Right forelimb (tissue), 1 donor: ENCODE measurements around the gene PJA1.

ENCODE experiments used
- DNase-seq: peaks from one replicate; pipeline ENCODE4 v3.0.0-alpha.2; 2018

PJA1 gene, protein sequence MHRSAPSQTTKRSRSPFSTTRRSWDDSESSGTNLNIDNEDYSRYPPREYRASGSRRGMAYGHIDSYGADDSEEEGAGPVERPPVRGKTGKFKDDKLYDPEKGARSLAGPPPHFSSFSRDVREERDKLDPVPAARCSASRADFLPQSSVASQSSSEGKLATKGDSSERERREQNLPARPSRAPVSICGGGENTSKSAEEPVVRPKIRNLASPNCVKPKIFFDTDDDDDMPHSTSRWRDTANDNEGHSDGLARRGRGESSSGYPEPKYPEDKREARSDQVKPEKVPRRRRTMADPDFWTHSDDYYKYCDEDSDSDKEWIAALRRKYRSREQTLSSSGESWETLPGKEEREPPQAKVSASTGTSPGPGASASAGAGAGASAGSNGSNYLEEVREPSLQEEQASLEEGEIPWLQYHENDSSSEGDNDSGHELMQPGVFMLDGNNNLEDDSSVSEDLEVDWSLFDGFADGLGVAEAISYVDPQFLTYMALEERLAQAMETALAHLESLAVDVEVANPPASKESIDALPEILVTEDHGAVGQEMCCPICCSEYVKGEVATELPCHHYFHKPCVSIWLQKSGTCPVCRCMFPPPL

GRCh38 chrX:69165087-69165651, at the start of gene PJA1:
Gene PJA1, minus strand, starts transcription at chrX:69165453. Its CDS starts 2,380 bp downstream, at chrX:69163073.
- DNase-seq = peak; percentile 83

GRCh38 chrX:69214463-69214862, 49.2 kb upstream of the PJA1 start:
- no peak for DNase-seq

- DNase-seq = no peak
Observed at GRCh38 chrX:69211701-69212100, 46.4 kb upstream of the PJA1 start.

DNA sequence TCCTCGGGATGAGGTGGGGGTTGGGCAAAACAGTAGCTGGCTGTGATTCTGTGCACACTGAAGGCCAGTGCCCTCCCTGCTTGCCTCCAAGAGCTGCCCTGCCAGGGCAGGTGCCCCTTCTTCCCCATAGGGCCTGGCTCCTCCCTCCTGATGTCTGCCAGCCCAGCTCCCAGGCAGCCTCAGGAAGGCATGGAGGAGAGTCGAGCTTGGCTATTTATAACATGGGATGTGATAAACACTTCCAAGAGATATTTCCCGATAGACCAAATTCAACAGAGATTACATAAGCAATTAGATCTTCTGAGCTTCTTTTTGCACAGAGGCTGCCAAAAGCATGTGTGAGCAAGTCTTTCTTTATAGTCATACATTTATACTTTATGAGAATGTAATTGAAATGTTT, 45.3 kb upstream of the PJA1 start:
- no peak for DNase-seq

DNA sequence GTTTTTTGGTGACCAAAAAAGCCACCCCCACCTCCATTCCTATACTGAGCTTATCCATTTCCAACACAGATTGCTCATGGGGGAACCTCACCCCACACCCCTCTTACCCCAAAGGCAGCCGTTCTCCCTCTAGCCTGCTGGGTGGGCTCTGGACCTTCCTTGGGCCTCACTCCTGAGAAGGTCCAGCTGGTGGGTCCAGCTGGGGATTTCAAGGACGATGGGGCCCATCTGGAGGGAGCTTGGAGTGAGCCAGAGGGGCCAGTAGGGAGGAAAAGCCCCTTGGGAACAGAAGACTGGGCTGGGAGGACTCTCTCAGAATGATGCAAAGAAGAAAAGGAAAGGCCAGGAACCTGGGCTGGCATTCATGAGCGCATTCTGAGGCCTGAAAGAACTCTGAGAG, 42.0 kb upstream of the PJA1 start:
- no peak for DNase-seq

DNA sequence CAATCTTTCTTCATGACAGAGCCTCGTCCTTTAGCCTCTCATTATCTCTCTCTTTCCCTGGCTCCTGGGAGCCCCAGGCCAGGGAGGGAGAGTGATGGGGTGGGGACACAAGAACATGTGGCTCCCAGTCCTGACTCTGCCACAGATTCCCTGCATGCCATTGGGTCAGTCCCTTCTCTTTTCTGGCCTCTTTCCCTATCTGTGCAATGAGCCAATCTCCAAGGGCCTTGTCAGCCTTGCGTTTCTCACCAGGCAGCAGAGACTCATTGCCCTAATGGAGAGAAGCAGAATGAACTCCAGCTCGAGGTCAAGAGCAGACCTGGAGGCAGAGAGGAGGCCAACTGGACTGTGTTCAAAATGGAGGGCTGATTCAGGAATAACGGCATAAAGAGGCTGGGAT, 38.4 kb upstream of the PJA1 start:
- no peak for DNase-seq

- no peak for DNase-seq
Observed at GRCh38 chrX:69197690-69198089, 32.4 kb upstream of the PJA1 start.

- DNase-seq = no peak
Observed at GRCh38 chrX:69196666-69197065, 31.4 kb upstream of the PJA1 start.

GRCh38 chrX:69195810-69196209, 30.6 kb upstream of the PJA1 start:
- DNase-seq = no peak

DNA sequence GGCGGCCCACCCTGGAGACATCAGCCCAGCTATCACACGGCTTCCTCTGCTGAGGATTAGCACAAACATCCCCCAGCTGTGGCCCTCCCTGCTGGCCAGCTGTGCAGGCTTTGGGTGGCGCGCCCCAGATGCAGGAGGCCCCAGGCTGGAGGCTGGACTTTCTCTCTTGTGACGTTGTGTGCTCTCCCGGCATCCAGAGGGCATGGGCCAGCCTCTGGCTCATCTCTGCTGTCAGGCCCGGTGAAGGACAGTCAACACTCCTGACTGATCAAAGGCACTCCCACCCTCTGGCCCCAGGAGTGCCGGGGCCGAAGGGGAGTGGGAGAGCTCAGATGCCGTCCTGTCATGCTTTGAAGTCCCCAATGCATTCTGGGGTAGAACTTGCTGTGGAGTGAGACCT, 29.9 kb upstream of the PJA1 start:
- no peak for DNase-seq

- DNase-seq = no peak
Observed at GRCh38 chrX:69192603-69193002, 27.4 kb upstream of the PJA1 start.

DNA sequence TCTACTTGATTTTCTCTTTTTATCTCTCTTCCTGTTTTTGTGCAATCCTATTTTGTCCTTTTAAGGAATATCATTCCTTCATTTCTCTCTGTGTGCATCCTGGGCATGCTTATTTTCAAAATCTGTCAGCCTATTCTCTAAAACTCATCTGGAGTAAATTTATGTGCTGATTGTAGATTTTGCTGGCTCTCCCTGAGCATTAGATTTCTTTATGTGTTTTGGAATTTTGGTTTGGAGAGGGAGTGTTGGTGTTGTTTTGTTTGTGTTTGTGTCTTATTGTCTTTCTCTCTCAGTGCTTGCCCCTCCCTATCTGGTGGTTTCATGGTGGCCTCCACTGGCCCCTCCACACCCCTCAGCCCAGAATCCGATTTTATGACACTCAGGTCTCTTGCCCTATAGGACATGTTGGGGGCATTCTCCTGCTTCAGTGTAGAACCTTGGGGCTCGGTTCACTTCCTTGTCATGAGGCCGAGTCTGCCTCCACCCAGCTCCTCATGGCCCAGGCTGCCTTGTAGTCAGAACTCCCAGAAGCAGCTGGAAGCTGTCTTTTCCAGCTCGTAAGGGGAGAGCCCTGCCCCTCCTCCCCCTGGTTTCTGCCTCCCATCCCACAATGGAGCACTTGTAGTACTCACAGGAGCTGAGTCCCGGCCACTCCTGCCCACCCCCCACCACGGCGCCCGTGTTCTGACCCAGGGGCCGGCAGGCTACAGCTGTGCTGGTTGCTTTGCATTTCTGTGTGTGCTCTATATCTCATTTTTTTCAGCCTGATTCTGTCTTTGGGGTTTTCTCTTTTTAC, 24.5 kb upstream of the PJA1 start:
- DNase-seq = peak; percentile 52

DNA sequence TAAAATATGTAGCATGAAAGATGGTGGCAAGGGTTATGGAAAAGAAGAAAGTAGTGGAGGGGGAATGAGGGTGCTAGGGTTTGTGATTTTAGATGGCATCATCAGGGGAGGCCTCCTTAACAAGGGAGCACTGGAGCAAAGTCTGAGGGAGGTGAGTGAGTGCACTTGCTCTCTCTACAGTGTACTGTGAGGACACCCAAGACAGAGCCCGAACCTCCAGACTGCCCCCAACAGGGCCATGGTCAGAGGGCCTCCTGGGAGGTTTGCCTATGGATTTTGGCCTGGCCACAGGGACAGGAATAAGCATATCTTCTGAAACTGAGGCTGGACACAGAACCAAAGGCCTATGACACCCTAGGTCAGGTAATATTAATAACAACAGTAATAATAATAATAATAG, 21.4 kb upstream of the PJA1 start:
- DNase-seq = no peak

DNA sequence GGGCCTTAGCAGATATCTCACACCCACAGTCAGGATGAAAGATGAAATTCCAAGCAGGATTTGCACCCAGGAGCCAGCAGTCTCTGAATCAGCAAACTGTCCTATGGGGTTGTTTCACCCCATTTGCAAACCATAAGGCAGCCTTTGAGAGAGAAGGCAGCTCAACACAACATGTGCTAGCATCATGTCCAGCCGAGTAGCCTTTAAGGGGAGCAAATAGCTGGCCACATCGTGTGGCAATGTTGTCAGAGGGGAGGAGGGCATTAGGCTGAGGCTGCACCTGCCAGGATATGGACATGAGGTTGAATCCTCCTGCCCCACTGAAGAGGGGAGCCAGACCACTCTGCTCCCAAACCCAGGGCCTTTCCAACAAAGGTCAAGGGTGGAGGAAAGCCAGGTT, 20.6 kb upstream of the PJA1 start:
- DNase-seq = no peak

- no peak for DNase-seq
Observed at GRCh38 chrX:69185141-69185540, 19.9 kb upstream of the PJA1 start.

DNA sequence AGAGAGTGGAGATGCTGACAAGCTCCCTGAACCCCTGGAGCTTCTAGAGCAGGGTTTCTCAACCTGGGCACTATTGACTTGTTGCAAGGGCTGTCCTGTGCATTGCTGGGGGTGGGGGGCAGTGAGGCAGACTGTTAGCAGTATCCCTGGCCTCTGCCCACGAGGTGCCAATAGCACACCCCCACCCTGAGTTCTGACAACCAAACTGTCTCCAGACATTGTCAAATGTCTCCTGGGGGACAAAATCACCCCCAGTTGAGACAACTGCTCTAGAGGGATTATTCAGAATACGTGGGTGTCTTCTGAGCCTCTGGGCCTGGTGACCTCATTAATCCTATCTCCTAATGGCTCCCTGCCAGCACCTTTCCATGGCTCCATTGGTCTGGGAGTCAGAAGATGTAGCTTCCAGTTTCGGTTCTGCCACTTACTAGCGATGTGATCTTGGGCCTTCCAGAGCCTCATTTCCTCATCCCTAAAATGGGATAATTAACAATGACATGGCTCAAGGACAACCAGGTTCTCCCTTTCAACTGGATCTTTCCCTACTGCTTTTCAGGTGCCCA, 17.6 kb upstream of the PJA1 start:
- DNase-seq = no peak

DNA sequence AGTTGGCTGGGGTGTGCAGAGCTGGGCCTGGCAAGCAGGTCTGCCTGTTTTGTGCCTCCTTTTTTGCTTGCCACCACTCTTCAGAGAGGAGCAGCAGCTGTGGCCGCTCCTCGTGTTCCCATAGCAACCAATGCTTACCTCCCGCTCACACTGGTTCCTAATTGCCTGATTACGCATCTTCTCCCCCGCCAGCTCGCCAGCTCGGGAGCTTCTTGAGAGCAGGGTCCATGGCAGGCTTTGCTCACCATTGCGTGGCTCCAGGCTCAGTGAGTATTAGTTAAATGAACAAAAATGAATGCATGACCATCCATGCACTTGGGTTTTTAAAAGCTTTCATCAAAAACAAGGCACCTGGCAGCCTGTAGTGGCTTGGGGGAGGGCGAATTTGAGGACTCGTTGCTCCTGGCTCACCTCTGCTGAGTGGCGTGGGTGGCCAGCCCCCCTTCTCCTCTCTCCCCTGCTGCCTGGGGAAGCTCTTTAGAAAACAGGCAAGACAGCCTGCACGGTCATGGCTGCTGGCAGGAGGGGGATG, 14.2 kb upstream of the PJA1 start:
- no peak for DNase-seq

DNA sequence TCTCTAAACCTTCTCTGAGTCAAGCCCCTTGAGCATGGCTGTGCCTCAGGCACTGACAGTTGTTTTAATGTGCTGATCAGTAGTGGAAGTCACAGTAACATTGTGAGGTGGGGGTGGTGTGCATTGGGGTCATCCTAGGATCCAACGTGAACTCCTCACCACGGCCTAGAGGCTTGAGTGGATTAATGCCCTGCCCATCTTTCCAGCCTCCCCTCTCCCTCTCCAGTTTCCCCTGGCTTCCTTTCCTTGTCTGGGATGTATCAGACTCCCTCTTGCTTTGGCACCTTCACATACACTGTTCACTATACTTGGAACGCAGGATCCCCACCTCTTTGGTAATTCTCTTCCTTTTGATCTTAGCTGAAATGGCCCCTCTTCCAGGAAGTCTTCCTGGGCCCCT, 13.3 kb upstream of the PJA1 start:
- no peak for DNase-seq

DNA sequence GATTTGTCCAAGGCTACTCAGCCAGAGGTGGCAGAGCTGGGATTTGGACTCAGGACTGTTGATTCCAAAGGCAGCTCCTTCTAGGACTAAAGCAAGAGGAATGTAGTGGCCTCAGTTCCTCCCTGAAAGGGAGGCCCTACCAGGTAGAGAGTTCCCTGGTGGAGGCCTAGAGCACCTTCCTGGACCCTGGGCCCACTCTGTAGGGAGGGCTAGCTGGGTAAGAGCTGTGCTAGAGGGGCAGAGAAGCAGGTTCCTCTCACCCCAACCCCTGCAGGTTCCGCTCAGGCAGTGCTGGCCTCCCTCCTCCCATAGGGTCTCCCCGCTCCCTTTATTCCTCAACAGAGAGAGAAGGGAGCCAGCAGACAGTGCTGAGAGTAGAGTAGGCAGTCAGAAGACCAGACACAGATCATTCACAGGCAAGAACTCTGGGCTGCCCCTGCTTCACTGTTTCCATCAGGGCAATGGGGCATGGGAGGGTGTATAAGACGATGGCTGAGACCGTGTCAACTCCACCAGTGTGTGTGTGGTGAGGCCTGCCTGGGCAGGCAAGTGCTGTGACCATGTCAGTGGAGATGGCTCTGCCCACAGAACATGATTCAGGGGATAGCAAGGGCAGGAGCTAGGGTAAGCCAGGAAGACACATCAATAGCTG, 12.4 kb upstream of the PJA1 start:
- no peak for DNase-seq

- DNase-seq = no peak
Observed at GRCh38 chrX:69176053-69176452, 10.8 kb upstream of the PJA1 start.

DNA sequence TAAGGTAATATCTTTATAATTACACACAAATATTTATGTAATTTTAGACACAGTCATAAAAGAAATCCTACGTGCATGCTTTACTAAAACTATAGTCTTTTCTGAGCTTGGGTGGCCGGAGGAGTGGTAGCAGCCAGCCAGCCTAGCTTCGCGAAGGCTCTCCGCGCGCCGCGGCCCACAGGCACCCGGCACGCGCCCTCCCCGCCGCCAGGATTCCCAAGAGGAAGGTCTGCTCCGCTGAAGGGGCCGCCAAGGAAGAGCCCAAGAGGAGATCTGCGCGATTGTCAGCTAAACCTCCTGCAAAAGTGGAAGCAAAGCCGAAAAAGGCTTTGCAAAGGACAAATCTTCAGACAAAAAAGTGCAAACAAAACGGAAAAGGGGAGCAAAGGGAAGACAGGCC, 8.7 kb upstream of the PJA1 start:
- no peak for DNase-seq

GRCh38 chrX:69172937-69173336, 7.7 kb upstream of the PJA1 start:
- DNase-seq = no peak
